Liver (tissue), 9 donors: ENCODE results near the gene GTPBP1. TPM values are rescaled to one million over a fixed set of nuclear protein-coding genes. Genes with fewer than 3 reads are reported as not detected.
A peak's percentile ranks its signal among the peaks of the same experiment; 100 is the strongest.

ENCODE experiments used
- DNase-seq: peaks from one replicate; pipeline ENCODE4 v3.0.0-alpha.2; 2017; ENCODE audit warnings: low spot score
- H3K27ac ChIP-seq, 2 donors: one replicate each; pipeline ENCODE4 v1.7.0; 2013; ENCODE audit warnings: inconsistent platforms in 2 of 2, low read length in 2 of 2, control low read depth in 1 of 2, low read depth in 1 of 2, mild to moderate bottlenecking in 1 of 2
- H3K27me3 ChIP-seq, 4 donors: one replicate each; pipeline versions ENCODE4 v1.6.1 to v1.7.0; 2013; ENCODE audit warnings: low read length in 3 of 4, inconsistent platforms in 1 of 4, mild to moderate bottlenecking in 1 of 4, moderate library complexity in 1 of 4; ENCODE audit not compliant: control insufficient read depth in 4 of 4, insufficient read depth in 4 of 4
- H3K36me3 ChIP-seq, 4 donors: one replicate each; pipeline versions ENCODE4 v1.6.1 to v1.7.0; 2013; ENCODE audit warnings: low read length in 3 of 4, mild to moderate bottlenecking in 3 of 4, low read depth in 1 of 4, moderate library complexity in 1 of 4; ENCODE audit not compliant: control insufficient read depth in 4 of 4, insufficient read depth in 3 of 4
- H3K4me1 ChIP-seq, 4 donors: one replicate each; pipeline versions ENCODE4 v1.6.1 to v1.7.0; 2013; ENCODE audit warnings: low read length in 3 of 4, mild to moderate bottlenecking in 3 of 4, moderate library complexity in 1 of 4; ENCODE audit not compliant: control insufficient read depth in 4 of 4, insufficient read depth in 4 of 4
- H3K4me3 ChIP-seq, 3 donors: one replicate each; pipeline versions ENCODE4 v1.6.1 to v1.7.0; 2013; ENCODE audit warnings: low read length in 3 of 3, control low read depth in 1 of 3, low read depth in 1 of 3, mild to moderate bottlenecking in 1 of 3
- H3K9ac ChIP-seq, 2 donors: one replicate each; pipeline ENCODE4 v1.7.0; 2013; ENCODE audit warnings: low read length in 2 of 2, mild to moderate bottlenecking in 2 of 2, moderate library complexity in 2 of 2, control low read depth in 1 of 2, low read depth in 1 of 2
- H3K9me3 ChIP-seq, 4 donors: one replicate each; pipeline versions ENCODE4 v1.6.1 to v1.7.0; 2013; ENCODE audit warnings: low read length in 3 of 4; ENCODE audit not compliant: control insufficient read depth in 4 of 4
- EGR1 ChIP-seq, 2 donors: IDR thresholded peaks; 2 replicates each; pipeline ENCODE4 v1.6.1; 2016 to 2018; ENCODE audit warnings: antibody characterized with exemption in 2 of 2, low read depth in 2 of 2
- FOXA2 ChIP-seq: IDR thresholded peaks from 2 replicates; pipeline ENCODE4 v1.6.1; 2016; ENCODE audit warnings: antibody characterized with exemption
- HNF4A ChIP-seq, 2 donors: conservative IDR thresholded peaks; 2 replicates each; pipeline ENCODE4 v1.6.1; 2016; ENCODE audit warnings: antibody characterized with exemption in 2 of 2, mild to moderate bottlenecking in 2 of 2
- HNF4G ChIP-seq: IDR thresholded peaks from 2 replicates; pipeline ENCODE4 v1.6.1; 2016; ENCODE audit warnings: antibody characterized with exemption
- RAD21 ChIP-seq, 2 donors: IDR thresholded peaks; 2 replicates each; pipeline ENCODE4 v1.6.1; 2016; ENCODE audit warnings: antibody characterized with exemption in 2 of 2, mild to moderate bottlenecking in 2 of 2
- REST ChIP-seq: IDR thresholded peaks from 2 replicates; pipeline ENCODE4 v1.6.1; 2016; ENCODE audit warnings: antibody characterized with exemption, mild to moderate bottlenecking
- RXRA ChIP-seq, 2 donors: IDR thresholded peaks; 2 replicates each; pipeline ENCODE4 v1.6.1; 2017 to 2018; ENCODE audit warnings: antibody characterized with exemption in 2 of 2, mild to moderate bottlenecking in 1 of 2
- SP1 ChIP-seq: IDR thresholded peaks from 2 replicates; pipeline ENCODE4 v1.6.1; 2018; ENCODE audit warnings: antibody characterized with exemption, mild to moderate bottlenecking
- YY1 ChIP-seq: IDR thresholded peaks from 2 replicates; pipeline ENCODE4 v1.6.1; 2016; ENCODE audit warnings: antibody characterized with exemption, mild to moderate bottlenecking
- WGBS: extraction: QIAGEN DNeasy Blood & Tissue Kit; methylation state at CpG from one replicate; pipeline ENCODE4 v1.1.7; 2013; 5-methylcytosine and 5-hydroxymethylcytosine counted together
- polyA plus RNA-seq, 2 donors: library from polyadenylated mRNA; stranded (reverse) in 1 of 2; unstranded in 1 of 2; fragments of 200-250 nt in 1 of 2; fragments of >200 nt in 1 of 2; fragmentation: Nextera tagmentation in 1 of 2; extraction: Ambion mirVana in 1 of 2; gene quantifications; one replicate each; pipeline versions ENCODE4 v1.2.1 to v1.2.3, GENCODE V29; 2013 to 2015
- total RNA-seq, 2 donors: library from RNA; depleted of rRNA; stranded (reverse); fragments of >200 nt; gene quantifications; one replicate each; pipeline ENCODE4 v1.2.3, GENCODE V29; 2014
- TF ChIP-seq, protein P1 (sequence below): fragments of 150-350 bp; IDR thresholded peaks from 2 replicates; pipeline ENCODE4 v1.5.1; 2017; ENCODE audit warnings: improper control_type of control experiment, low read depth, low read length; ENCODE audit not compliant: missing input control
- TF ChIP-seq, protein P2 (sequence below): IDR thresholded peaks from 2 replicates; pipeline ENCODE4 v1.6.1; 2016; ENCODE audit warnings: antibody characterized with exemption
- donor health status: healthy.
- donor health status: healthy.
- donor health status: healthy.
- donor health status: healthy.
- donor health status: healthy.

The GTPBP1 gene
- total and polyA plus RNA-seq, 4 donors = 5.3 to 56.3 (median 16.1) TPM

GRCh38 chr22:38755911-38756532 lies 50.3 kb downstream of the GTPBP1 start, which contains the start of gene SUN2:
Gene SUN2, minus strand, starts transcription at chr22:38755998. Its CDS starts 3,370 bp downstream, at chr22:38752628.
- Histone ChIP-seq H3K9ac (peak within 1 kb of the TSS; percentile 93 to 96), H3K4me3 (peak within 1 kb of the TSS; percentile 80 to 93 (median 93)), H3K36me3 (peaks cover 11 to 12% (median 11%) of the 10 kb centered on the region in 4 donors), H3K27me3 (no peaks in the 10 kb centered on the region), H3K9me3 (no peaks in the 10 kb centered on the region), H3K4me1 (peaks cover 7 to 47% (median 16%) of the 10 kb centered on the region in 4 donors), H3K27ac (peak within 1 kb of the TSS; percentile 99)
- TF ChIP-seq FOXA2 (no peak), HNF4G (no peak), EGR1 (IDR thresholded peaks at IDR 0.05; ENCODE audit: low read depth in 2 of 2) (peak in 1 of 2 donors; percentile 64), HNF4A (conservative IDR thresholded peaks at IDR 0.05) (peak in 1 of 2 donors; percentile 23), YY1 (peak; percentile 86), SP1 (peak; percentile 39), REST (no peak), RXRA (IDR thresholded peaks at IDR 0.05) (peak in 1 of 2 donors; percentile 31)
- TF ChIP-seq, protein P1, sequence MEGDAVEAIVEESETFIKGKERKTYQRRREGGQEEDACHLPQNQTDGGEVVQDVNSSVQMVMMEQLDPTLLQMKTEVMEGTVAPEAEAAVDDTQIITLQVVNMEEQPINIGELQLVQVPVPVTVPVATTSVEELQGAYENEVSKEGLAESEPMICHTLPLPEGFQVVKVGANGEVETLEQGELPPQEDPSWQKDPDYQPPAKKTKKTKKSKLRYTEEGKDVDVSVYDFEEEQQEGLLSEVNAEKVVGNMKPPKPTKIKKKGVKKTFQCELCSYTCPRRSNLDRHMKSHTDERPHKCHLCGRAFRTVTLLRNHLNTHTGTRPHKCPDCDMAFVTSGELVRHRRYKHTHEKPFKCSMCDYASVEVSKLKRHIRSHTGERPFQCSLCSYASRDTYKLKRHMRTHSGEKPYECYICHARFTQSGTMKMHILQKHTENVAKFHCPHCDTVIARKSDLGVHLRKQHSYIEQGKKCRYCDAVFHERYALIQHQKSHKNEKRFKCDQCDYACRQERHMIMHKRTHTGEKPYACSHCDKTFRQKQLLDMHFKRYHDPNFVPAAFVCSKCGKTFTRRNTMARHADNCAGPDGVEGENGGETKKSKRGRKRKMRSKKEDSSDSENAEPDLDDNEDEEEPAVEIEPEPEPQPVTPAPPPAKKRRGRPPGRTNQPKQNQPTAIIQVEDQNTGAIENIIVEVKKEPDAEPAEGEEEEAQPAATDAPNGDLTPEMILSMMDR = no peak
- WGBS = under 1% methylated on average over 68 of the region's 68 CpGs
- DNase-seq = peak; percentile 95

GRCh38 chr22:38756711-38757463 lies 51.1 kb downstream of the GTPBP1 start:
- WGBS = 50% methylated on average over 17 of the region's 17 CpGs
- H3K9ac ChIP-seq = peak overlapping the region; percentile 72 to 75

More at GRCh38 chr22:38756711-38757463, 51.1 kb downstream of the GTPBP1 start:
- TF ChIP-seq RAD21 (IDR thresholded peaks at IDR 0.05) (no peak), HNF4A (conservative IDR thresholded peaks at IDR 0.05) (no peak), REST (no peak), HNF4G (no peak), FOXA2 (no peak)
- TF ChIP-seq, protein P1 = no peak
- TF ChIP-seq, protein P2, sequence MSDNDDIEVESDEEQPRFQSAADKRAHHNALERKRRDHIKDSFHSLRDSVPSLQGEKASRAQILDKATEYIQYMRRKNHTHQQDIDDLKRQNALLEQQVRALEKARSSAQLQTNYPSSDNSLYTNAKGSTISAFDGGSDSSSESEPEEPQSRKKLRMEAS = no peak
- Histone ChIP-seq H3K9me3 (no peaks in the 10 kb centered on the region), H3K4me1 (peaks cover 7 to 39% (median 16%) of the 10 kb centered on the region in 4 donors), H3K27ac (peak overlapping the region; percentile 99), H3K36me3 (peaks cover 2 to 7% (median 4%) of the 10 kb centered on the region in 4 donors), H3K27me3 (no peaks in the 10 kb centered on the region), H3K4me3 (peak overlapping the region; percentile 44 to 80 (median 68))
- DNase-seq = peak; percentile 49
